Occipital lobe (tissue), 2 donors: ENCODE data around the gene TBKBP1. TPM values are rescaled to one million over a fixed set of nuclear protein-coding genes. Genes with fewer than 3 reads are reported as not detected.
A peak's percentile ranks its signal among the peaks of the same experiment; 100 is the strongest.

Experiments
- DNase-seq: peaks from one replicate; lab custom pipeline; 2025; lab: John Stamatoyannopoulos, UW
- total RNA-seq: library from RNA; depleted of rRNA; stranded (reverse); fragments of >200 nt; gene quantifications from one replicate; pipeline ENCODE4 v1.2.3, GENCODE V29; 2014

TBKBP1 gene
- total RNA-seq, 1 donor from 2014 or later, result 11.5 TPM

GRCh38 chr17:47697906-47698711 is 4.1 kb downstream of the TBKBP1 start:
- DNase-seq, result no peak

GRCh38 chr17:47698749-47699535 is 5.0 kb downstream of the TBKBP1 start:
- DNase-seq, result peak; percentile 38

GRCh38 chr17:47699536-47699840 is 5.5 kb downstream of the TBKBP1 start:
- DNase-seq, result no peak

DNA sequence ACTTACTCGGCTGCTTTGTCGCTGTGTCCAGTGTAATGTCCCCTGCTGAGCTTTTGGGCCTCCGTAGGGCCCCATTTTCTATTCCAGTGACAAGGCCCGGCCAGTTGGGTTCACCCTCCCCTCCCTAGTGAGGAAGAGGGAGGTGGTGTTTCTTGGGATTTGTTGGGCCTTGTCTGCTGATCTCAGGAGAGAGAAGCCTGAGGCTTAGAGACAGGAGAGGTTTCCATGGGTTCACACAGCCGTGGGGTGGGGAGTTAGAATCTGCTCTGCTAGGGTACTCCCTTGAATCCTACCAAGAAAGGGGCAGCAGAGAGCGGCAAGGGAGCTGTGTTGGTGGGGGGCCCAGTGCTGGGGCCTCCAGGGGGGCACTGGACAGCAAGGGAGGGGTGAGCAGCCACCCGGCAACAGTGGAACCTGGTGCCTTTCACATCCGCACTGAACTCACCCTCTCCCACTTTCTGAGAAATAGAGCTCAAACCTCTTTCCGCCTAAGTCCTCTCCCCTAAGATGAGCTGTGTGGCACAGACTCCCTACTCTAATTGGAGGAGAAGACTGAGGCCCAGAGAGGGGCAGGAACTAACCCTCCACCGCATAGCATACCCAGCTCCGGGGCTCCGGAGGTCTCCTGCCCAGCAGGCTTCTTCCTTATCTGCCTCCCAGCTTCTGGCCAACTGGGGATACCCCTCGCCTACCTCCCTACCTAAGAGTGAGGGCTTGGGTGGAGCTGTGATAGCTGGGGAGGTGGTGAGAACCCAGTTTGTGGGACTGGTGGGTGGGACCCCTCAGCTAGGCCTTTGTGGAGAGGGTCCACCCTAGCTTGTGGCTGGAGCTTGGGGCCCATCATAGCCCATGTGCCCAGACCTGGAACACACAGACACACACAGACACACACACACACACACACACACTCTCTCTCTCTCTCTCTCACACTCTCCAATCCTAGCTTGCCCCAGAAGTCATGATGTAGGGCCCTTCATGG is 6.8 kb downstream of the TBKBP1 start:
- DNase-seq, result no peak

DNA sequence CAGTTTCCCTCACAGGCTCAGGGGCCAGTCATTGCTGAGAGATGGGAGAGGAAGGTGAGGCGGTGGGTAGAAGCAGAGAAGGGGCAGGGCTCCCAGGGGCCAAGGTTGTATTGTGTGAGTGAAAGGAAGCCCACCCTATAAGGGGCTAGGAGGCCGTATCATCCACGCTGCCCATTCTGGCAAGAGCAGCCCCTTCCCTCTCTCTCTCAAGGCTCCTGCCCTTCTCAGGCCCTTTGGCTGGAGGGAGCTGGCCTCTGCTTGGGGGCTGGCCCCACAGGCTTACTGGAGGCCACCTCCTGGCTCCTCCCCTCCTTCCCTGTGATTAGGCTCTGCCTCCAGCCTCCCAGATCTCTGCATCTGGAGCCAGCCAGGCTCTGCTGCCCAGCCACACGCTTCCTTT is 7.6 kb downstream of the TBKBP1 start:
- DNase-seq, result no peak

GRCh38 chr17:47702391-47702995 is 8.5 kb downstream of the TBKBP1 start:
- no peak for DNase-seq

DNA sequence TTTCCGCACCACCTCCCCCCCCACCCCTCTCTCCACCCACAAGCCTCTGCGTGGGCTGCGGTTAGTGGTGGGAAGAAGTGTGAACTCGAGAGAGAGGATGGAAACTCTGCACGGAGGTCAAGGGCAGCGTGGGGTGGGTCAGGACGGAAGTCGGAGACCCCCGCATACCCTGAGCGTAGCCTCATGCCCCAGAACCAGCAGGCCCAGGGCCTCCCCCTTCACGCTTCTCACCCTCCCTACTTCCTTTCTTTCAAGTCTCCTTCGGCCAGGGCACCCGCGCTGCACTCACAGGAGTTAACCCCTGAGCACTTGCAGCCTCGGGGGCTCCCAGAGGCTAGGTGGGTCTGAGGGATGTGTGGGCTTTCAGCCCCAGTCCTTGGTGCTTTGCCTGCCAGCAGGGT is 9.2 kb downstream of the TBKBP1 start:
- DNase-seq, result no peak

- DNase-seq, result no peak
Measured at GRCh38 chr17:47703671-47704070, 9.7 kb downstream of the TBKBP1 start.

GRCh38 chr17:47704116-47704515 is 10.2 kb downstream of the TBKBP1 start:
- DNase-seq, result no peak

DNA sequence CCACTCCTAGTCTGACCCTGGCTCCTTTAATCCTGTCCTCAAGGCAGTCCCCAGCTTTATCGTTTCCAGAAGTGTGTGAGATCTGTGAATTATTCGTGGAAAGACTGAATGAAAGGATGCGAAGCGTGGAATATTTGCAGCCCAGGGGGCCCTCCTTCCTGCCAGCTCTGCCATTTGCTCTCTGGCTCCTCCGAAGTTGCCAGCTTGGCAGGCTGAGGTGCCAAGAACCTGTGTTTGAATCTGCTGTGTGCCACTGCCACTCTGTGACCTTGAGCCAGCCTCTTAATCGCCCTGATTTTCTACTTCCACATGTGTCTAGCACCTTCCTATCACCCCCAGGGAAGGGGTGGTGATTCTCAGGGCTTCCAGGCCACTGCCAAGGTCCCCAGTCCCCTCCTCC is 10.8 kb downstream of the TBKBP1 start:
- no peak for DNase-seq

- no peak for DNase-seq
Measured at GRCh38 chr17:47705536-47706530, 11.9 kb downstream of the TBKBP1 start.

DNA sequence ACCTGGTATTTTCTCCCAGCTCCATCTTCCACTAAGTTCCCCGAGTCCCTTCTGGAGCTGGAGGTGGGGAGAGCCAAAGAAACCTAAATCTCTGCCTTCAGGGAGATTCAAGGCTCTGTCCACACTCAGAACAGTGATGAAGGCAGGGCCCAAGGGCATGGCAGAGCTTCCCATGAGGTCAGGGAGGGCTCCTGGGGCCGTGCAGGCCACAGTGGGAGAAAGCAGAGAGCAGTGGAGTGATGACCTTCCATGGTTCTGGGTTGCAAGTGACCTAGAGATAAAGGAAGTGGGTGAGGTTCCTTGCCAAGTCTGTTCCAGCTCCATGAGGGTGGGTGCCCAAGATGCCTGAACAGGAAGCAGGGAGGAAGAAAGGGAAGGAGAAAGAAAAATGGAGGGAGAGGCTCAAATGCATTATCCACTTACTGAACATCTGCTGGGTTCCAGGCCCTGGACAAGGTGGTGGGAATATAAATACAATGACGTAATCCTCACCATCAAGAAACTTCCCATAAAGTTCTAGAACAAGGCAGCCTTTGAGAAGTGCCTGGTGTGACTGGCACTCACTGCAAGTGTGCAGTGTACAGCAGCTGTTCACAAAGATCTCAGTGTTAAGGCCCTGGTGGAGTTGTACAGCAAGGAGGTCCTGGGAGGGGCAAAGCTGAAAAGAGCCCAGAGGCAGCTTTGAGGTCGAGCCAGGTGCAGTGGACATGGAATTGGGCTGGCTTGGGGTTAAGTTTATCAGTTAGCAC is 13.3 kb downstream of the TBKBP1 start:
- no peak for DNase-seq

GRCh38 chr17:47707884-47708283 is 13.9 kb downstream of the TBKBP1 start:
- DNase-seq, result no peak

DNA sequence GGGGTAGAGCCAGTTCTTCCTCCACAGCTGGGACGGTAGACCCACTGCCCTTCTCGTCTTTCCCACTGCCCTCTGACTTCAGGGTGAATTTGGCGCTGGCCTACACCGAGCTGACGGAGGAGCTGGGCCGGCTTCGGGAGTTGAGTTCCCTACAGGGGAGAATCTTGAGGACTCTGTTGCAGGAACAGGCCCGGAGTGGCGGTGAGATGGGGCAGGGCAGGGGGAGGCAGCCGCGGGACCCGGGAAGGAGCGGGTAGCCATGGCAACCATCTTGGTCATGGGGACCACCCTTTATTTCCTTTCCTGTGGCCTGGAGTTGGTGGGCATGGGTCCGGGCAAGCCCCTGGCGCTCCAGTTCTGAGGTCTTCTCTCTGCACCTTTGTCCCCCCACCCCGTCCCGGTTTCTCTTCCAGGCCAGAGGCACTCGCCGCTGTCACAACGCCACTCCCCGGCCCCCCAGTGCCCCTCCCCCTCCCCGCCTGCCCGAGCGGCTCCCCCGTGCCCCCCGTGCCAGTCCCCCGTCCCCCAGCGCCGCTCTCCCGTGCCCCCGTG is 14.4 kb downstream of the TBKBP1 start:
- DNase-seq, result no peak

DNA sequence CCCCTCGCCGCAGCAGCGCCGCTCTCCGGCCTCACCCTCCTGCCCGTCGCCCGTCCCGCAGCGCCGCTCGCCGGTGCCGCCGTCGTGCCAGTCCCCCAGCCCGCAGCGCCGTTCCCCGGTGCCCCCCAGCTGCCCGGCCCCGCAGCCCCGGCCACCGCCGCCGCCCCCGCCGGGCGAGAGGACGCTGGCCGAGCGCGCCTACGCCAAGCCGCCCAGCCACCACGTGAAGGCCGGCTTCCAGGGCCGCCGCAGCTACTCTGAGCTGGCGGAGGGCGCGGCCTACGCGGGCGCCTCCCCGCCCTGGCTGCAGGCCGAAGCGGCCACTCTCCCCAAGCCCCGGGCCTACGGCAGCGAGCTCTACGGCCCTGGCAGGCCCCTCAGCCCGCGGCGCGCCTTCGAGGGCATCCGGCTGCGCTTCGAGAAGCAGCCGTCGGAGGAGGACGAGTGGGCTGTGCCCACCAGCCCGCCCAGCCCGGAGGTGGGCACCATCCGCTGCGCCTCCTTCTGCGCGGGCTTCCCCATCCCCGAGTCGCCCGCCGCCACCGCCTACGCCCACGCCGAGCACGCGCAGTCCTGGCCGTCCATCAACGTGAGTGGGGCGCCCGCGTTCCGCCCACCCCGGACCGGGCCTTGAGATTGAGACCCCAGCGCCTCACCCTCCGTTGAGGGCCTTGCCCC is 15.0 kb downstream of the TBKBP1 start:
- no peak for DNase-seq

GRCh38 chr17:47709594-47709993 is 15.6 kb downstream of the TBKBP1 start:
- no peak for DNase-seq

DNA sequence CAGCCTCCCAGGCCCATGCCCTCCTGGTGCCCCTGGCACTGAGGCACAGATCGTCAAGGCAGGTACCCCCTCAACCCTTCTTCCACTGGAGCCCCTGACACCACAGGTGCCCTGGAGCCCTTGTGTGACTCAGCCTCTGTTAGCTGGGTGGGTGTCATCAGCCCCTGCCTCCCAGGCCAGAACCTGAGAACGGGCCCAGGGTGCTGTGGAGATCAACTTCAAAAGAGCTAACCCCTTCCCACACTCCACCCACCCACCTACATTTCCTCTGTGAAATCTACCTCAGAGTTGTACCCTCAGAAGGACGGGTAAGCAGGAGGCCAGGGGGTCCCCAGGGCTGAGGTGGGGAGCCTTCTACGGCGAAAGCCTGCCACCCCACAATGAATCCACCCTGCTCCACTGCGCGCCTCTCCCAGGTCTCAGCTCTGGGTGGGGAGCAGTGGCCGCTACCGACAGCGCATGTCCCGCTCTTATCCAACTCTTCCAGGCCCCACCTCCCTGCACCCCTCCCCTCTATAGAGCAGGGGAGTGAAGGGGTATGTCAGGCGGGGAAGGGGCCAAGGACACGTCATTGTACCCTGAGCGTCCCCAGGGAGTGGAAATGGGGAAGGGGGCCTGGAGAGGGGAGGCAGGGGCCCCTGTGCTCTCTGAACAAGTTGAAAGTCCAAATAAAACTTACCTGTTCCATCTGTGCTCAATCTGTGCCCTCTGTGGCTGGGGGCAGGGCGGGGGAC is 17.6 kb downstream of the TBKBP1 start:
- no peak for DNase-seq
